Ovary (tissue), 3 donors: ENCODE data around the gene SMO.

Experiments
- POLR2A ChIP-seq: fragments of 450-650 bp; IDR thresholded peaks from one replicate; pipeline ENCODE4 v1.6.1; 2017; ENCODE audit warnings: antibody characterized with exemption, mild to moderate bottlenecking, moderate library complexity
- TF ChIP-seq, protein P1 (sequence below), 3 donors: fragments of 450-650 bp in 2 of 3; fragments of 200-600 bp in 1 of 3; IDR thresholded peaks; one replicate each; pipeline versions ENCODE4 v1.5.1 to v1.8.0; 2016 to 2022; ENCODE audit warnings: antibody characterized with exemption in 3 of 3, mild to moderate bottlenecking in 1 of 3
- donor health status: DM: no; HTN: no; CAD: no.

DNA sequence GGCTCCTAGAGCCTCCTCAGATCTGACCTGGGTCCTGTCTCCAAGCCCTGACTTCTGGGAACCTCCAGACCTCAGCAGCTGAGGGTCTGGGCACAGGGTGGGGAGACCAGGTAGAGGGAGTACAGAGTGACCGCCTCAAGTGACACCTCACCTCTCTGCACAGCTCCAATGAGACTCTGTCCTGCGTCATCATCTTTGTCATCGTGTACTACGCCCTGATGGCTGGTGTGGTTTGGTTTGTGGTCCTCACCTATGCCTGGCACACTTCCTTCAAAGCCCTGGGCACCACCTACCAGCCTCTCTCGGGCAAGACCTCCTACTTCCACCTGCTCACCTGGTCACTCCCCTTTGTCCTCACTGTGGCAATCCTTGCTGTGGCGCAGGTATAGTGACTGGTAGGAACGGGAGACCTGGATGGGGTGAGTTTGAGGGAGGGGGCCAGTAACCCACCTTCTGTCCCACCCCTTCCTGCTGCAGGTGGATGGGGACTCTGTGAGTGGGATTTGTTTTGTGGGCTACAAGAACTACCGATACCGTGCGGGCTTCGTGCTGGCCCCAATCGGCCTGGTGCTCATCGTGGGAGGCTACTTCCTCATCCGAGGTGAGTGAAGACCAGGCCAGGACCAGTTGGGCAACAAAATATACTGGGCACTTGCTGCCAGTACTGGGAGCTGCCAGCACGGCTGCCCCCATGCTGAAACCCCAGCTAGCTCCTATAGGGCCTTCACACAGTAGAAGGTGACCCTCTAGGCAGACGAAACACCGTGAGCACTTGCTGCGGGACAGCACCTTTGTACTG lies 17.8 kb downstream of the SMO start:
- no peak for TF ChIP-seq POLR2A
- TF ChIP-seq, protein P1, sequence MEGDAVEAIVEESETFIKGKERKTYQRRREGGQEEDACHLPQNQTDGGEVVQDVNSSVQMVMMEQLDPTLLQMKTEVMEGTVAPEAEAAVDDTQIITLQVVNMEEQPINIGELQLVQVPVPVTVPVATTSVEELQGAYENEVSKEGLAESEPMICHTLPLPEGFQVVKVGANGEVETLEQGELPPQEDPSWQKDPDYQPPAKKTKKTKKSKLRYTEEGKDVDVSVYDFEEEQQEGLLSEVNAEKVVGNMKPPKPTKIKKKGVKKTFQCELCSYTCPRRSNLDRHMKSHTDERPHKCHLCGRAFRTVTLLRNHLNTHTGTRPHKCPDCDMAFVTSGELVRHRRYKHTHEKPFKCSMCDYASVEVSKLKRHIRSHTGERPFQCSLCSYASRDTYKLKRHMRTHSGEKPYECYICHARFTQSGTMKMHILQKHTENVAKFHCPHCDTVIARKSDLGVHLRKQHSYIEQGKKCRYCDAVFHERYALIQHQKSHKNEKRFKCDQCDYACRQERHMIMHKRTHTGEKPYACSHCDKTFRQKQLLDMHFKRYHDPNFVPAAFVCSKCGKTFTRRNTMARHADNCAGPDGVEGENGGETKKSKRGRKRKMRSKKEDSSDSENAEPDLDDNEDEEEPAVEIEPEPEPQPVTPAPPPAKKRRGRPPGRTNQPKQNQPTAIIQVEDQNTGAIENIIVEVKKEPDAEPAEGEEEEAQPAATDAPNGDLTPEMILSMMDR (IDR thresholded peaks at IDR 0.05) = no peak
